NCI-H2227 (cell line): ENCODE data around the gene IGDCC3.
A peak's percentile ranks its signal among the peaks of the same experiment; 100 is the strongest.

ENCODE experiments used
- DNase-seq: peaks from one replicate; lab custom pipeline; 2025; ENCODE audit not compliant: unreplicated experiment; lab: John Stamatoyannopoulos, UW

Gene IGDCC3

GRCh38 chr15:65389226-65389625 is 11.4 kb upstream of the IGDCC3 start:
- DNase-seq = no peak

DNA sequence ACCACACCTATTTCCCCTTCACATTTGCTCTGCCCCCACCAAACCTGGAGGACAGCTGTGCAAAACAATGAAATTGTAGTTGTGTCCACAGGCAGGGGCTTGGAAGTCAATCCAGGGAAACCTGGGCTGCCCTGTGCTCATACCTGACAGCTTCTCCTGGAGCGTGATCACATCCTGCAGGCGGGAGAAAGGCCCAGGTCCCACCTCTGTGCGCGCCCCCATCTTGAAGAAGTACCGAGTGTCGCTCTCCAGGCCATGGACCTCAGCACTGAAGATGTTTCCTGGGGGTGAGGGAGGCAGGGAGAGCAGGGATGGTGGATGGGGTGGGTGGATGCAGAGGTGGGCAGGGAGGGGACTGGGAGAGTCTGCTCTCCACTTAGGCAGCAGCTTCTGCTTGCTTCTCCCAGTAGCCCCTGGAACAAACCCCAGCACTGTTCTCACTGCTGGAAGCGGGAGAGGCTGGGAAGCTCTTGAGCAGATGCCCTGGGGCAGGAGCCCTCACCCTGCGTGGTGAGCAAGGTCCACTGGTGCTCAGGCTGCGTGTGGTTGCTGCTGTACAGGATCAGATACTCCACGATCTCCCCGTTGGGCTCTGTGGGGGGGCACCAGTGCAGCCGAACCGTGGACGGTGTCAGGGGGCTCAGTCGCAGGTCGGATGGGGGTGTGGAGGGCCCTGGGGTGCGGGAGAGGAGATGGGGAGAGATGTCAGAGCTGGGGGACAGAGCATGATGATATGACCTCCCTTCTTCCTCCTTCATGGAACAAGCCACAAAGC is 10.7 kb upstream of the IGDCC3 start:
- no peak for DNase-seq

- DNase-seq = no peak
Measured at GRCh38 chr15:65386886-65387285, 9.1 kb upstream of the IGDCC3 start.

GRCh38 chr15:65386376-65386775 is 8.6 kb upstream of the IGDCC3 start:
- DNase-seq = no peak

DNA sequence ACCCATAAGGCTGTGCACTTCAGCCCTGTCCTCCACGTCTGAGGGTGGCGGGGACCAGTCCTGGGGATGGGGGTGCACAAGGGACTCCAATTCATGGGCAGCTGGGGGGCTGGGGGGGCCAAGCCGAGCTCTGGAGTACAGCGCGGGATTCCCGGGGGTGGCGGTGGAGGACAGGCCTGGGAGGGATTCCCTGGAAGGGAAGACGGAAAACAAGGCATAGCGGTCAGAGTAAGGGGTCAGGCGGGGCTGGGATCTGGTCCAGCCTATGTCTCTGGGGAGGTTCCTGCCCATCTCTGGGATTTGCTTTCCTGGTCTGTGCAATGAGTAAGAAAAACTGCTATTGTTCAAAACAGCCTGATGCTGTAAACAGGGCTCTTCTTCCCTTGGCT is 8.1 kb upstream of the IGDCC3 start:
- no peak for DNase-seq

DNA sequence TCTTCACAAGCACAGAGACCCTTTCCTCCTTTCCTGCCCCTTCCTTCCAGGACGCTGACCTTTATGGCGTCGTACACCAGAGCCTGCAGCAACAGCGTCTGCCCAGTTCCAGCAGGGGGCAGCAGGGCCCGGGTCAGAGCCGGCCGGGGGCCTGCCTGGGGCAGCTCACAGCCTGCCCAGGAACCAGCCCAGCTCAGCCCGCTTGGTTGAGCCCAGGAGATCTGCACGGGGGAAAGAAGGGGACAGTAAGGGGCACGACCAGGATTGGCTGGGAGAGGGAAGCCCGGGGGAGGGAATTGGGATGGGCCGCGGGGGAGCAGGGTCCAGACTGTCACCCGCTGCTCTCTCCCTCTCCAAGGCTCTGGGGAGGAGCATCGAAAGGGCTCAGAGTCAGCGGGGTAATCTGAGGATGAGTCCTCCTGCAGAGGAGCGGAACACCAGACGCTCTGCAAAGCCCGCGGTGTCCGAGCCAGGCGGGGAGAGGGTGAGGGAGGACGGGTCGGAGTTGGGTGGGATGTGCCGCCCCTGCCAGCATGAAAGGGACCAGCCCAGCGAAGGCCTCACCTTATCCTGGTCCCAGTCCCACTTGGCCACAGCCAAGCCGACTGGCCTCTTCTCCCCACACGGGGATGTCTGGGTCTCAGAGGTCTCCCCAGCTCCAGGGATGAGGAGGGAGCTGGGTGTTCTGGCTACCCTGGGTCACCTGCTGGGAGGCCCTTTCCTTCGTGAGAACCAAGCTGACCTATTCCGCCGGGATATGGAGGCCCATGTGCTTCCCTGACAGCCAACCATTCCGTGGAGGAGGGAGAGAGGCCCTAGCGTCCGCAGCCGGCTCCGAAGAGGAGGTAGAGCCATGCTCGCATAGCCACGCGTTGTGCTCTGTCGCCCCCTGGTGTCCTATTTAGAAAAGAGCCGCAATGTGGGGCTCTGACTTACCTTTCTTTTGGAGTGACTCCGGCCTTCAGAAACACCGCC is 7.4 kb upstream of the IGDCC3 start:
- peak; percentile 90 for DNase-seq

- DNase-seq = no peak
Measured at GRCh38 chr15:65384505-65384894, 6.7 kb upstream of the IGDCC3 start.

- no peak for DNase-seq
Measured at GRCh38 chr15:65383991-65384390, 6.2 kb upstream of the IGDCC3 start.

- no peak for DNase-seq
Measured at GRCh38 chr15:65383456-65383855, 5.7 kb upstream of the IGDCC3 start.

GRCh38 chr15:65382921-65383320 is 5.1 kb upstream of the IGDCC3 start:
- no peak for DNase-seq

DNA sequence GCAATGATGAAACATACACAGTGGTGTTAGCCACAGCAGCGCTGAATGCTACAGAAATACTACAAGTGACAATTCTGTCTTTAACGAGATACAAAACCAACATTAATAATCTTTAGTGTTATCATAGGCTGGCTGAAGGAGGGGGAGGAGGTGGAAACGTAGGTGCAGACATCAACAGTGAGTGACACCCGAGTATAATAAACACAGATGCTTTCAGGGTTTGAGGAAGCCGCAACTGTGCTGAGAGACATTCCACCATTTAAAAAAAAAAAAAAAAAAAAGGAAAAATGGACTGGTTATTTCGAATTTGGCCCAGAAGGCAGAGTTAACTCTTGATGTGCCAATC is 4.3 kb upstream of the IGDCC3 start:
- no peak for DNase-seq

DNA sequence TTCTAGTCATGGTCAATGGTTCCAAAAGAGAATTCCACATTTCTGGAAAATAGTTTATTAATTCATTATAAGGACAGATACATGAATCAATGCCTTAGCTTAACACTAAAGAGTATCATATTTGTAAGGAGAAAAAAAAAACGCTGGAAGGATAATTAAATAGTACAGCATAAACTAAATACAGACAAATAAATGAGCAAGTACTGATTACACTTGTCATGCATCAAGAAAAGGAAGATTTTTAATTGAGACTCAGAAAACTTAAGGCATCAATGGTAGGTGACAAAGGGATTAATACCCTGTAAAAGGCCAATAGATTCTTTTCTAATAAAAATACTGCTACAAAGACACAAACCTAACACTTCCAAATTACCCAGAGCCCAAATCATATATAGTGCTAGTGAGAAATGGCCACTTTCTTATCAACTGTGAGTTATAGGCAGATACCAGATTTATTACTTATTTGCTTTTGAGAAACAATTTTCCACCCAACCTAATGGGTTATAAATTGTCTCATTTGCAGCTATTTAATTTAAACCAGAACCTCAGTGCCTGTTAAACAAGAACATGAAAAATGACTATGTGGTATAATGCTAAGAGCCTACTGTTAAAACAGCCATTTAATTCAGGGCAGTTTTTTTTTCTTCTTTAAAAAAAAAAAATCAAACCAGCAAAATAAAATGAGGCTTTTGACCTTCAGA is 3.8 kb upstream of the IGDCC3 start:
- DNase-seq = no peak

DNA sequence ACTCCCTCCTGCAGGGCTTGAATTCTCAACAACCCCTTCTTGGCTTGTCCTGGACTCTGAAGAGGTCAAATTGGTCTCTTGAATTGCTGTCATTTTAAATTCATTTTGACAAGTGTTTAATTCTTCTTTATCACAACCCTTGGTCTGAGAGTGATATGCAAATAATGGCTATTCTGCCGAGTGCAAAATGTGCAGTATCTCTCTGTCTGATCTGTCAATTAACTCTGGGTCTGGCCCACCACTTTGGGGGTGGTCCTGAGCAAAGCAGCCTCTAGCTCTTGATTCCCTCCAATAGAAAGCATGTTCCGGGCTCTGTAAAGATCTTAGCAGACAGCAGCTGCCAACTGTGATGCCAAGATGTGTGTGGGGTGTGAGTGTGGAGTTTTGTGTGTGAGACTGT is 2.2 kb upstream of the IGDCC3 start:
- no peak for DNase-seq

DNA sequence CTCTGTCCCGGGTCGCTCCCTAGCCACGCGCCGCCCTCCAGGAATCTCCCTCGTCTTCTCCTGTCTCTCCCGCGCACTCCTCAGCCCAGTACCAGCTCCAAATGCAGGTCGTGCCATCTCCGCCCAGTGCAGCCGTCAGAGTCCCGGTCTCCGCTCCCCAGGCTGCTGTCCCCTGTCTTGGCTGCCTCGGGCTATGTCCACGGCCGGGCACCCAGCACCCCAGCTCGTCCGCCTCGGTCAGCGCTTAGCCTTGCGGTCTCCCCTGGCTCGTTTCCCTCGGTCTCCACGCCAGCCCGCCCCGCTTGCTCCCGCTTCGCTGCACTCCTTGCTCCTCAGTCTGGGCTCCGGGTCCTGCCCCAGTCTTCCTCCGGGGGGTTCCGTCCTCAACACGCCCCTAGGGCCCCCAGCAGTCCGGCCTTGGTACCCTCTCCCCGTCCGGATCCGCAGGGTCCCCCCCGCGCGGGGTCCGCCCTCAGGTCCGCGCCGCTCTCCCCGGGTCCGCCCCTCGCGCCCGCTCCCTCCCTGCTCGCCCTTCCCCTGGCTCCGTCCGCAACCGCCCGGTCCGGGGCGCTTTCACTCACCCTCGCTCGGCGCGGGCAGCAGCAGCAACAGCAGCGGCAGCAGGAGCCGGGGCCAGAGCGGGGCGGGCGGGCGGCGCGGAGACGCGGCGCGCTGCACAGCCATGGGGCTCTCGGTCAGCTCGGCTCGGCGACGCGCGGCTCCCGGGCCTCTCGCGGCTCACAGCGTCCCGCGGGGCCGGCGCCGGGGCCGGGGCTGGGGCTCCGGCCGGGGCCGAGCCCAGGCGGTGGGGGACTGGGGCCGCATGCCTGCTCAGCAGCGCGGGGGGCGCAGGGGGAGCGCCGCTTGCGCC is 462 bp downstream of the IGDCC3 start:
- peak; percentile 27 for DNase-seq

- no peak for DNase-seq
Measured at GRCh38 chr15:65376767-65377104, 1.1 kb downstream of the IGDCC3 start.

DNA sequence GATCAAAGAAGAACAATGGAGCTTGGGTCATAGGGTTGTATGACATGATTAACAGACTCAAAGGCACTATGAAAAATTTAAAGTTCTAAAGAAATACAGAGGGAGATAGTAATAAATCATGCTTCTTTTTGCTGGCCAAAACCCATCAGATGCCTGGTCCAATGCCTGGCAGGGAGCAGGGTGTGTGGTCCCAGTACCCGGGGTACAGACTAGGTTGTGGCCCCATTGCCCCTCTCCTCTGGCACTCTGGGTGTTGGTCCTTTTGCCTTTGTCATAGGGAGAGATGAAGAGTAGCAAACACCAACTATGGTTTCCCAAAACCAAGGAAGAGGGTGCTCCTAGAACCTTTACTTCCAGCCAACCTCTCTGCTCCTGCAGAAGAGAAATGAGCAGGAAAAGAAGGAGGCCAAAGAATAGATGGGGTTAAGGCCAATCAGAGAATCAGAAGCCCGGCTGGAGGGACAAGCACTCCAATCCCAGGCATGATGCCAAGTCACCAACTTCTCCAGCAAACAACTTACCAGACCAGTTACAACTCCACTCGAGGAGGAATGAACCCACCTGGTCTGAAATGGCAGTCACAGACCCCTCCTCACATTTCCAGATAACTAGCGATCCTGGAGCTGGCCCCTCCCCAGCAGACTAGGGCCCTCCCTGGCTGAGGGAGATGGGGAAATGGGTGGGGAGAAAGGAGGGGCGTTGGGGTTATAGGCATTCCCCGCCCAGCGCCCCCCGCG is 1.8 kb downstream of the IGDCC3 start:
- DNase-seq = no peak

DNA sequence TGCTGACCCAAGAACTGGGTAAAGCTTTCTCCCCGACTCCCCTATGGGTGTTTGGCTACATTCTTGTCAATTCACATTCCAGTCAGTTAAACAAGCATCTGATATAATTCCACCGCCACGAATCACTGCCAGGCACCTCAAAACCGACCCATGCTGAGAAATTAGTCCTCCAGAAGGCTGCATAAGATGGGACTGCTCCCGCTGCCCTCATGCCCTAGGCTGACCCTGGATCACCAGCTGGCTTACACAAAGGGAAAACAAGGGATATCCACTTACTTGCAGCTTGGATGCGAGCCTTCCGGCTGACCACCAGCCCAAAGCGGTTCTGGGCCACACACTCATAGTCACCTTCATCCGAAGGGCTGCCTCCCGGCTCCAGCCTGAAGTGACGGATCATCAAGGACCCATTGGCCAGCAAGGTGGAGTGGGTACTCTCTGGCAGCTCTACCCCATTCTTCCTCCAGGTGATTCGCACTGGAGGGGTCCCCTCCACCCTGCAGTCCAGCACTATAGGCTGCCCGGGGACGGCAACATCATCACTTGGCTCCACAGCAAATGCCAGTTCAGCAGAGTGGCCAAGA is 2.9 kb downstream of the IGDCC3 start:
- DNase-seq = no peak

GRCh38 chr15:65374334-65374733 is 3.5 kb downstream of the IGDCC3 start:
- no peak for DNase-seq

- no peak for DNase-seq
Measured at GRCh38 chr15:65373163-65373651, 4.6 kb downstream of the IGDCC3 start.

GRCh38 chr15:65372787-65373067 is 5.1 kb downstream of the IGDCC3 start:
- DNase-seq = no peak
